Measurements from ENCODE around the gene CKAP4. TPM values are rescaled to one million over a fixed set of nuclear protein-coding genes. Genes with fewer than 3 reads are reported as not detected.

CKAP4 gene
- total and polyA plus RNA-seq, 10 of the 15 experiments (the other 5 are each of a cell fraction or from before 2014, with no cell fraction given), result 0.39 to 23.6 (median 11.1) TPM

DNA sequence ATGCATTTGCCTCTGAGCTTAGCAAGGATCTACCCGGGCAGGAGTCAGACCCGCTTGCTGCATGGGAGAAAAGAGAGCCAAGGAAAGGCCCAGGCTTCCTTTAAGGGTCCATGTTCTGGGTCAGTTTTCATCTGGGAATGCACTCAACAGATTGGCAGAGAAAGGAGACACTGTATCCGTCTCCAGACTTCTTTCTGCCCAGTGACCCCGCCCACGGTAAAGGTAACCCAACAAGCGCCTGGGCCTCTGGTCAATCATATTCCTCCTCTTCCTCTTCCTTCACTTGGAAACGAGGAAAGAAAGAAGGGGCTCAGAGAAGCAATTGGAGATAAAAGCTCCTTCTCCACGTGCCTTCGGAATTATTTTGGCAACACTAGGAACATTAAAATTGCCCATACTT is 27.6 kb upstream of the CKAP4 start (continued):
- TF ChIP-seq, protein P1, sequence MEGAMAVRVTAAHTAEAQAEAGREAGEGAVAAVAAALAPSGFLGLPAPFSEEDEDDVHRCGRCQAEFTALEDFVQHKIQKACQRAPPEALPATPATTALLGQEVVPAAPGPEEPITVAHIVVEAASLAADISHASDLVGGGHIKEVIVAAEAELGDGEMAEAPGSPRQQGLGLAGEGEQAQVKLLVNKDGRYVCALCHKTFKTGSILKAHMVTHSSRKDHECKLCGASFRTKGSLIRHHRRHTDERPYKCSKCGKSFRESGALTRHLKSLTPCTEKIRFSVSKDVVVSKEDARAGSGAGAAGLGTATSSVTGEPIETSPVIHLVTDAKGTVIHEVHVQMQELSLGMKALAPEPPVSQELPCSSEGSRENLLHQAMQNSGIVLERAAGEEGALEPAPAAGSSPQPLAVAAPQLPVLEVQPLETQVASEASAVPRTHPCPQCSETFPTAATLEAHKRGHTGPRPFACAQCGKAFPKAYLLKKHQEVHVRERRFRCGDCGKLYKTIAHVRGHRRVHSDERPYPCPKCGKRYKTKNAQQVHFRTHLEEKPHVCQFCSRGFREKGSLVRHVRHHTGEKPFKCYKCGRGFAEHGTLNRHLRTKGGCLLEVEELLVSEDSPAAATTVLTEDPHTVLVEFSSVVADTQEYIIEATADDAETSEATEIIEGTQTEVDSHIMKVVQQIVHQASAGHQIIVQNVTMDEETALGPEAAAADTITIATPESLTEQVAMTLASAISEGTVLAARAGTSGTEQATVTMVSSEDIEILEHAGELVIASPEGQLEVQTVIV (IDR thresholded peaks at IDR 0.05; ENCODE audit: borderline replicate concordance, partially characterized antibody), result no peak
- no peak for TF ChIP-seq SMAD1 (IDR thresholded peaks at IDR 0.05; ENCODE audit: low read depth, partially characterized antibody)
- TF ChIP-seq TCF12 (IDR thresholded peaks at IDR 0.05; ENCODE audit: low read depth, low read length), result no peak
- TF ChIP-seq, protein P2, sequence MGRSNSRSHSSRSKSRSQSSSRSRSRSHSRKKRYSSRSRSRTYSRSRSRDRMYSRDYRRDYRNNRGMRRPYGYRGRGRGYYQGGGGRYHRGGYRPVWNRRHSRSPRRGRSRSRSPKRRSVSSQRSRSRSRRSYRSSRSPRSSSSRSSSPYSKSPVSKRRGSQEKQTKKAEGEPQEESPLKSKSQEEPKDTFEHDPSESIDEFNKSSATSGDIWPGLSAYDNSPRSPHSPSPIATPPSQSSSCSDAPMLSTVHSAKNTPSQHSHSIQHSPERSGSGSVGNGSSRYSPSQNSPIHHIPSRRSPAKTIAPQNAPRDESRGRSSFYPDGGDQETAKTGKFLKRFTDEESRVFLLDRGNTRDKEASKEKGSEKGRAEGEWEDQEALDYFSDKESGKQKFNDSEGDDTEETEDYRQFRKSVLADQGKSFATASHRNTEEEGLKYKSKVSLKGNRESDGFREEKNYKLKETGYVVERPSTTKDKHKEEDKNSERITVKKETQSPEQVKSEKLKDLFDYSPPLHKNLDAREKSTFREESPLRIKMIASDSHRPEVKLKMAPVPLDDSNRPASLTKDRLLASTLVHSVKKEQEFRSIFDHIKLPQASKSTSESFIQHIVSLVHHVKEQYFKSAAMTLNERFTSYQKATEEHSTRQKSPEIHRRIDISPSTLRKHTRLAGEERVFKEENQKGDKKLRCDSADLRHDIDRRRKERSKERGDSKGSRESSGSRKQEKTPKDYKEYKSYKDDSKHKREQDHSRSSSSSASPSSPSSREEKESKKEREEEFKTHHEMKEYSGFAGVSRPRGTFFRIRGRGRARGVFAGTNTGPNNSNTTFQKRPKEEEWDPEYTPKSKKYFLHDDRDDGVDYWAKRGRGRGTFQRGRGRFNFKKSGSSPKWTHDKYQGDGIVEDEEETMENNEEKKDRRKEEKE (IDR thresholded peaks at IDR 0.05), result no peak
- TF ChIP-seq, protein P3, sequence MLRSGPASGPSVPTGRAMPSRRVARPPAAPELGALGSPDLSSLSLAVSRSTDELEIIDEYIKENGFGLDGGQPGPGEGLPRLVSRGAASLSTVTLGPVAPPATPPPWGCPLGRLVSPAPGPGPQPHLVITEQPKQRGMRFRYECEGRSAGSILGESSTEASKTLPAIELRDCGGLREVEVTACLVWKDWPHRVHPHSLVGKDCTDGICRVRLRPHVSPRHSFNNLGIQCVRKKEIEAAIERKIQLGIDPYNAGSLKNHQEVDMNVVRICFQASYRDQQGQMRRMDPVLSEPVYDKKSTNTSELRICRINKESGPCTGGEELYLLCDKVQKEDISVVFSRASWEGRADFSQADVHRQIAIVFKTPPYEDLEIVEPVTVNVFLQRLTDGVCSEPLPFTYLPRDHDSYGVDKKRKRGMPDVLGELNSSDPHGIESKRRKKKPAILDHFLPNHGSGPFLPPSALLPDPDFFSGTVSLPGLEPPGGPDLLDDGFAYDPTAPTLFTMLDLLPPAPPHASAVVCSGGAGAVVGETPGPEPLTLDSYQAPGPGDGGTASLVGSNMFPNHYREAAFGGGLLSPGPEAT (IDR thresholded peaks at IDR 0.05; ENCODE audit: low read depth), result no peak
- no peak for TF ChIP-seq HCFC1 (IDR thresholded peaks at IDR 0.05; ENCODE audit: low read length)
